ENCODE measurements around the gene F9.
"Not testable (repeated sequence)": the region's sequence is repeated elsewhere in the genome, so short reads cannot be mapped to it uniquely, and the experiment has no call there.

F9 gene

GRCh38 chrX:139530550-139530949 is at the start of gene F9:
Gene F9, plus strand, starts transcription at chrX:139530739. Its CDS starts 26 bp downstream, at chrX:139530765.
- DNase-seq (ENCODE audit: low spot score) = no peak

DNA sequence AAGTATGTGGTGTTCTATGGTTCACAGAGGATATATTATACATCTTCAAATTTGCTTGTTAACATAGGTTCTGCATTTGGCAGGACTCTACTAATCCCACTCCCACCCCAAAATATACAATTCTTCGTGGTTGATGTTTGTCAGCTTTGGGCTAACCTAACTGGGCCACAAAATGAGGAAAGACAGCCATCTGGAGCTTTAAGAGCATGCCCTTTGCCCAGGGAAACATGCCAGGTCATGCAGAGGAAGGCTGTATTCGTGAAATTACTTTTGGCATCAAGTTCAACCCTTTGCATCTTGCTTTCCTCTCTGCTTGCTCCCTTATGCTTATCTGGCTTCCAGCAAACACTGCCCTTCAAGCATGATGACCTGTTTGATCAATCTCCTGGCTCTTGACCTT is 46.8 kb upstream of the F9 start:
- no peak for DNase-seq (ENCODE audit: low spot score)

GRCh38 chrX:139484591-139484990 is 45.9 kb upstream of the F9 start:
- DNase-seq (ENCODE audit: low spot score) = no peak

GRCh38 chrX:139495324-139495723 is 35.2 kb upstream of the F9 start:
- no peak for DNase-seq (ENCODE audit: low spot score)

GRCh38 chrX:139506333-139506732 is 24.2 kb upstream of the F9 start:
- no peak for DNase-seq (ENCODE audit: low spot score)

DNA sequence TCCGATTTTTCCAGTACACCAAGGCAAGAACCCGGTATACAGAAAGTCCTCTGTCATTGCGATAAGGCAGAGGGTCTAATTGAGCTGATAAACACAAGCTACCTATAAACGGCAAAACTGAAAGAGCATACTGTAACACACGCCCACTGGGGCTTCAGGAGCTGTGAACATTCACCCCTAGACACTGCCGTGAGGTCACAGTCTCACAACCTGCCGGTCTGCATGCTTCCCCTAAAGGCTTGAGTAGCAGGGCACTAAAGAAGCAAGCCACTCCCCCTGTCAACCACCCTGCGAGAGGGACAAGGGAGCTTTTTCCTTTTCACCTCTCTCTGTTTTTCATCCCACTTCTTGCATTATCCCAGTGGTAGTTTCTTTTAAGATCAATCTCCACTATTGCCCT is 22.4 kb upstream of the F9 start:
- no peak for DNase-seq (ENCODE audit: low spot score)

DNA sequence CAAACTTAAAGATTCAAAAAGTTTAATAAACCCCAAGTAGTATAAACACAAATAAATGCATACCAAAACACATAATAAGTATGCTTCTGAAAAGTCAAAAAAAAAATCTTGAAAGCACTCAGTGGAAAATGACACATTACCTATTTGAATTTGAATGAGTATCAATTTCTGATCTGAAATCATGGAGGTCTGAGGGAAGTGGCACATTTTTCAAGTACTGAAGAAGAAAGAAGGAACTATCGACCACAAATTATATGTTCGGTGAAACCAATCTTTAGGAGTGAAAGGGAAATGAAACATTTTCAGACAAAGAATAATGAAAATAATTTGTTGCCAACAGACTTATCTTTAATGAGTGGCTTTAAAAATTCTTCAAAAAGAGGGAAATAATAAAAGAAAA is 12.1 kb upstream of the F9 start:
- no peak for DNase-seq (ENCODE audit: low spot score)

GRCh38 chrX:139528829-139529228 is 1.7 kb upstream of the F9 start:
- not testable (repeated sequence) for DNase-seq (ENCODE audit: low spot score)

DNA sequence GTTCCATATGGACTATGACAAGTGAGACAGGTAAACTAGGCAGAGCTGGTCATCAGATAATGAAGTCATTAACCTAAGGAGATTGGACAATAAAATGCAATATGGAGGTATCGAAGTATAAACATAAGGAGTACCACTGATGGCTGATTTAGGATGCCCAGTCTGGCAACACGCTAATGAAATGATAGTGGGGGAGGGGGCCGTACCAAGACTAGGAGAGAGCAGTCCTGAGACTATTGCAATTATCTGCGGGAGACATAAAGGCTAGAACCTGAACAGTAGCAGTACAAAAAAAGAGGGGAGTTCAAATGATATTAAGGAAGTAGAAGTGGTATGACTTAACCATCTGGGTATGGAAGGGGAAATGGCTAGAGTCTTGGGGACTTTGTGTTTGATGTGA is 2.3 kb downstream of the F9 start:
- DNase-seq (ENCODE audit: low spot score) = no peak

DNA sequence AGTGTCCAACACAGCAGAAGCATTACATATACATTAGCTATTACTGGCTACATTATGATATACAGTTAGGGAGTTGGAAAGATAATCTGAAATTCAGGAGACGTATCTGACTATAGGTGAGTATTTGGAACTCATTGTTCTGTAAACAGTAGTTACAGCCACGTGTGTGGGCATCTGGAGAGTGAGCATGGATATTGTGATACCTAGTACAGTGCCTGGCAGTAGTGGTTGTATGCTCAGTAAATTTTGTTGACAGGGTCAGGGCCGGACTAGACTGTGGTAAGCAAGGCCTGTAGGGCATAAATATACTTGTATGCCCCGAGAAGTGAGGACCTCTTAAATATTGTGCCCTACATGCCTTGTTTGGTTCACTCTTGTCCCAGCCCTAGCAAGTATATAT is 2.9 kb downstream of the F9 start:
- DNase-seq (ENCODE audit: low spot score) = no peak

- no peak for DNase-seq (ENCODE audit: low spot score)
These were observed 8.6 kb downstream of the F9 start for GRCh38 chrX:139538907-139539790.

DNA sequence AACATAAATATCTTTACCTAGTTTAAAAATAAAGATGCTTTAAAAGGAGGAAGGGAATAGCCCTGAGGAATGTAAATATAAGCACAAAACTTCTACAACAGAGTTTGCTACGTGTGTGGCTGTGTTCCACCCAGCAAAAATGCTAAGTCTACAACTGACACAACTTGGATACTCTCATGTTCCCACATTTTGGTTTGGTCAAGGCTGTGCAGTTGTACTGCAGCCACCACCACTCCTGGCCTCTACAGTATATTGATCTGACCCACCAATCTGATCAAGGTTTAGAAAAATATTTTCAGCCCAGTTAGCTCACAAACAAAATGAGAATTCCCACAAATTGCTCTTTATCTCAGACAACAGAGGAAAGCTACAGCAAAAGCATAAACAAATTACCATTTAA is 12.1 kb downstream of the F9 start:
- no peak for DNase-seq (ENCODE audit: low spot score)

DNA sequence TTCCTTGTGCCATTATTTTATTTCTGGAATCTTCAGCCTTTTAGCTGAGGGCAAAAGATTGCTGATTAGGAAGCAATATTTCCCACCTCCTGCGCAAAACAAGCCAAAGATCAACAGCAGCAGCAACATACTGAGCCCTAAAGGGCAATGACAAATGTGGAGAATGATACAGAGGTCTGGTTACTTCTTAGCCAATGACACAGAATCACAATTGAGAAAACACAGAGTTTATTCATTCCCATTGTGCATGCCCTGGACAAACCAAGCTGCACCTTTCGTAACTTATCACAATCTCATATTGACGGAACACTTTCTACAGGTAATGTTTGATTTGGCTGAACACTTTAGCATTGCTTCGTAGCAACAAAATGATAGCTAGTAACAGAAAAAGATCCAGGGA is 13.4 kb downstream of the F9 start:
- DNase-seq (ENCODE audit: low spot score) = no peak

DNA sequence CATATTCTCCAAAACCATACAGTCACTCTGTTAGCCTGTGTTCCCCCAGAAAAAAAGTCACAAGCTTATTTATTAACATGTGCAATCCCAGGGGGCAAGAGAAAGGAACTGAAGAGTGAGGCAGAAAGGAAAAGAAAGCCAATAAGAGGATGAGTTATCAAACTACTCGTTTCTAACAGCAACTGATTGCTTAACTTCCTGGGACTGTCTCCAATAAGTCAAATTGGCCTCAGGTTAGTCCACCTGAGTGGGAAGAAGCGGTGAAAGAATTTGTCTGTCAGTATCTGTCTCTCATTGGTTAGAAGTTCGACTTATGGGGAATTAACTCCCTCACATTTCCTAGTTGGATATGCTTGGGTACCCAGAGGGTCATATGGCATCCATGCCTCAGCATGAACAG is 14.1 kb downstream of the F9 start:
- DNase-seq (ENCODE audit: low spot score) = no peak

GRCh38 chrX:139554376-139554775 is 23.8 kb downstream of the F9 start:
- DNase-seq (ENCODE audit: low spot score) = no peak

DNA sequence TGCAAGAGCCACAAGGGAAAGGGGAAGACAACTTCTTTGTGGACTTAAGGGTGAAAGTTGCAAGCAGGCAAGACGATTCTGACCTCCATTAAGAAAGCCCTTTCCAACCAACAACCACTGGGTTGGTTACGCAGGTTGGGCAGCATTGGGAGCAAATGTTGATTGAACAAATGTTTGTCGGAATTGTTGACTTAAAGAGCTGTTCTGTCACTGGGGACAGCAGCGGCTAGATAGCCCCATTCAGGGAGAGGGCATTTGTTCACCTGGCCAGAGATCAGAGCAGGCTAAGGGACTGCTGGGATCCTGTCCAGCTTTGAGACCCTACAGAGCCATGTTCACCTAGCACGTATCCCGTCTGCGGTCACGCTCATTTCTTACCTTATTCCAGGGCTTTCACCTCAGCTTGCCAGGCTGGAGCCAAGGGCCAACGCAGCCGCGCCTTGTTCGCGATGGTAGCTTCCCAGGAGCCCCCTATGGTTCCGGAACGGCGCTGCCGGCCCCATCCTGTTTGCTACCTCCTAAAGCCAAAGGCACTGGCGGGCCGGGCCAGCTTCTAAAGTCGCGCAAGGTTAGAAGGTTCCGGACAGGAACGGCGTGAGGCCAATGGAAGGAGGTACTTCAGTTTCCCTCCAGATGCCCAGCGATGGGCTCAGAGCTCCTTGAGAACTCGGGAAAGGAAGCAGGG is 24.6 kb downstream of the F9 start:
- DNase-seq (ENCODE audit: low spot score) = no peak

GRCh38 chrX:139559383-139560042 is 29.0 kb downstream of the F9 start:
- peak; percentile 16 for DNase-seq (ENCODE audit: low spot score)

DNA sequence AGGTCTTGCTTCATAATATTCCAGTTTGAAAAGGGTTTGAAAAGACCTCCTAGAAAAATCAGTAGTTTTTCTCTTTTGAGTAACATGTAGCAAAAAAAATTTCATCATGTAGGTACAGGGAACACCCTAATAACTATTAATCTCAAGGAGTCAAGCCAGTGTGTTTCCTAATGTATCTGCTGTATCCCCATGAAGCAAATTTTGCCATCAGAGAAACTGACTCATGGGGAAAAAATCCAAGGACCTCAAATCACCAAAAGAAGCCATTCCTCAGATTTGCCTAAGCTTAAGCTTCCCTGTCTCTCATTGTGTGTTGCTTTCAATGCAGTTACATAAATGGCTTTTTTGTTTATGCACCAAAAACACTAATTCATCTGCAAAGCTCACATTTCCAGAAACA is 29.7 kb downstream of the F9 start:
- DNase-seq (ENCODE audit: low spot score) = no peak

GRCh38 chrX:139563251-139563650 is 32.7 kb downstream of the F9 start:
- no peak for DNase-seq (ENCODE audit: low spot score)

DNA sequence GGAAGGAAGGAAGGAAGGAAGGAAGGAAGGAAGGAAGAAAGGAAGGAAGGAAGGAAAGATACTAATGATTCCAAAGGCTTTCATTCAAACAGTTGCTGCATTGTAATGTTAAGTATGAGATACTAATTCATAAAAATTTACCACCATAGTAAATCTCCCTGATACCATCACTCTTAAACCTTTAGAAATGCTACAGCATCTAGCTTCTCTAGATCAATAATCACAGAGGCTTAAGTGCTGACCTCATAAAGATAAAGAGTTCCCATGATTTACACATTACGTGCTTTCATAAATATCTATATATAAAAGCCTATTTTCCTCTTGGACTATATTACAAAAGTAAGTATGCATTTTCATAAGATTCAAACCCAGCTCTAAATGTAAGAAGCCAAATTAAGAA is 36.4 kb downstream of the F9 start:
- no peak for DNase-seq (ENCODE audit: low spot score)

GRCh38 chrX:139581068-139581467 is 50.5 kb downstream of the F9 start:
- no peak for DNase-seq (ENCODE audit: low spot score)

- DNase-seq (ENCODE audit: low spot score) = no peak
These were observed 55.1 kb downstream of the F9 start for GRCh38 chrX:139585613-139586012.

DNA sequence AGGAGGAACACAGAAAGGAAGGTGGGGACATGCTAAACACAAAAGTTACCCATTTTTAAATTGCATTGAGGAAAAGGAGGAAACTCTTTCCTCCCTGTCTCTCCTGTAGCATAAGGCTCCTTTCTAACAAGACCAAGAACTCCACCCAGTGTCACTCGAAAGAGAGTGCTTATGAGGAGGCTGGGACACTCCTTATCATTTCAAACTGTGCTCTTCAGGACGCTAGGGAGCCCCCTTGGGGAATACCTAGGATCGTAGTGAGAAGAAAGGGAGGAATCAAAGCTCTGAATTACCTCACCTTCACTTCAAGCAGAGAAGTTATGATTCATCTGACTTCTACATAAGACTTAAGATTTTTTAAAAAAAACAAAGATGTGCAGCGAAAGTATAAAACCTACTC is 65.5 kb downstream of the F9 start:
- DNase-seq (ENCODE audit: low spot score) = no peak

Data from putamen (tissue), 1 donor.